ENCODE data around the gene DIP2A.

DIP2A gene

GRCh38 chr21:46527801-46528200 lies 69.1 kb downstream of the DIP2A start:
- Histone ChIP-seq H3K27ac (ENCODE audit: low read length) (no peak overlapping the region), H3K9me3 (ENCODE audit: control insufficient read depth in 2 of 2, low read length in 2 of 2) (no peaks in the 10 kb centered on the region), H3K4me3 (ENCODE audit: low read length in 2 of 2) (no peak overlapping the region), H3K36me3 (ENCODE audit: control insufficient read depth in 2 of 2, insufficient read depth in 2 of 2, low read length in 2 of 2) (peaks cover 5 to 9% of the 10 kb centered on the region in 2 donors), H3K9ac (ENCODE audit: low read length in 2 of 2) (no peak overlapping the region), H3K4me1 (ENCODE audit: control insufficient read depth, insufficient read depth, low read length) (no peaks in the 10 kb centered on the region), H3K27me3 (ENCODE audit: control insufficient read depth in 1 of 2, insufficient read depth in 2 of 2, low read length in 2 of 2) (no peaks in the 10 kb centered on the region)

DNA sequence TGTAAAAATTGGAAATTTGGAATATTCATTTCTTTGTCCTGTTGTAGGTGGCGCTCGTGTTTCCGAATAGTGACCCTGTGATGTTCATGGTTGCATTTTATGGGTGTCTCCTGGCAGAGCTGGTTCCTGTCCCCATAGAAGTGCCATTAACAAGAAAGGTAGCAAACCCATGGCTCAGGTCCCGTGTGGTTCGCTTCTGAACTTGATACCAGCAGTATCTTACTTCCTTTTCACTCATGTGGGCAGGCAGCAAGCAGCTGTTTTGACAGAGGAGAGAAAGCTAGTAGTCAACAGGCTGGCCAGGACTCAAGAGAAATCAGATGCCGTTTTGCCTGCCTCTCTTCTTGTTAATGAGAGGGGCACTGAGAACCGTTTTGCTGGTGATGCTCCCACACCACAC lies 73.4 kb downstream of the DIP2A start:
- H3K4me1 ChIP-seq (ENCODE audit: control insufficient read depth, insufficient read depth, low read length), result no peaks in the 10 kb centered on the region
- H3K27ac ChIP-seq (ENCODE audit: low read length), result no peak overlapping the region
- no peaks in the 10 kb centered on the region for H3K27me3 ChIP-seq (ENCODE audit: control insufficient read depth in 1 of 2, insufficient read depth in 2 of 2, low read length in 2 of 2)
- peaks cover 19 to 30% of the 10 kb centered on the region in 2 donors for H3K36me3 ChIP-seq (ENCODE audit: control insufficient read depth in 2 of 2, insufficient read depth in 2 of 2, low read length in 2 of 2)
- no peak overlapping the region for H3K4me3 ChIP-seq (ENCODE audit: low read length in 2 of 2)
- H3K9ac ChIP-seq (ENCODE audit: low read length in 2 of 2), result no peak overlapping the region
- no peaks in the 10 kb centered on the region for H3K9me3 ChIP-seq (ENCODE audit: control insufficient read depth in 2 of 2, low read length in 2 of 2)

DNA sequence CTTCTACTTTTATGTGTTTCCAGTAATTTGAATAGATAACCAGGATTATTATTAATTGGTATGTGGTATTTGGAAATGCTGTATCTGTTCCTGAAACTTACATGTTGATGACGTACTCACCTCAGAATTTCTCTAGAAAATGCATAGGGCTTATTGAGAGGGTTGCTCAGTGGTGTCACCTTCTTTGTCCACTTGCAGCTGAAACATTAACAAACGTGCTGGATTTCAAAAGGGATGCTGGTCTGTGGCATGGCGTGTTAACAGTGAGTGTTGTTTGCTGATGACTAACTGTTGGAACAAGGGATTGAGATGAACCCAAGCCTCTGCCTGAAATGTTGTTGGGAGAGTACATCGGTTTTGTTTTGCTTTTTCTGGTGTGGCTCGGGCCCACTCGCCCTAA lies 78.3 kb downstream of the DIP2A start:
- H3K9ac ChIP-seq (ENCODE audit: low read length in 2 of 2), result no peak overlapping the region
- H3K27ac ChIP-seq (ENCODE audit: low read length), result no peak overlapping the region
- no peaks in the 10 kb centered on the region for H3K4me1 ChIP-seq (ENCODE audit: control insufficient read depth, insufficient read depth, low read length)
- H3K9me3 ChIP-seq (ENCODE audit: control insufficient read depth in 2 of 2, low read length in 2 of 2), result no peaks in the 10 kb centered on the region
- H3K36me3 ChIP-seq (ENCODE audit: control insufficient read depth in 2 of 2, insufficient read depth in 2 of 2, low read length in 2 of 2), result peaks cover 45 to 64% of the 10 kb centered on the region in 2 donors
- H3K27me3 ChIP-seq (ENCODE audit: control insufficient read depth in 1 of 2, insufficient read depth in 2 of 2, low read length in 2 of 2), result no peaks in the 10 kb centered on the region
- no peak overlapping the region for H3K4me3 ChIP-seq (ENCODE audit: low read length in 2 of 2)

GRCh38 chr21:46538262-46538661 lies 79.6 kb downstream of the DIP2A start:
- H3K4me3 ChIP-seq (ENCODE audit: low read length in 2 of 2), result no peak overlapping the region
- H3K9me3 ChIP-seq (ENCODE audit: control insufficient read depth in 2 of 2, low read length in 2 of 2), result no peaks in the 10 kb centered on the region
- peaks cover 55 to 70% of the 10 kb centered on the region in 2 donors for H3K36me3 ChIP-seq (ENCODE audit: control insufficient read depth in 2 of 2, insufficient read depth in 2 of 2, low read length in 2 of 2)
- no peaks in the 10 kb centered on the region for H3K4me1 ChIP-seq (ENCODE audit: control insufficient read depth, insufficient read depth, low read length)
- H3K9ac ChIP-seq (ENCODE audit: low read length in 2 of 2), result no peak overlapping the region
- H3K27ac ChIP-seq (ENCODE audit: low read length), result no peak overlapping the region
- H3K27me3 ChIP-seq (ENCODE audit: control insufficient read depth in 1 of 2, insufficient read depth in 2 of 2, low read length in 2 of 2), result no peaks in the 10 kb centered on the region

DNA sequence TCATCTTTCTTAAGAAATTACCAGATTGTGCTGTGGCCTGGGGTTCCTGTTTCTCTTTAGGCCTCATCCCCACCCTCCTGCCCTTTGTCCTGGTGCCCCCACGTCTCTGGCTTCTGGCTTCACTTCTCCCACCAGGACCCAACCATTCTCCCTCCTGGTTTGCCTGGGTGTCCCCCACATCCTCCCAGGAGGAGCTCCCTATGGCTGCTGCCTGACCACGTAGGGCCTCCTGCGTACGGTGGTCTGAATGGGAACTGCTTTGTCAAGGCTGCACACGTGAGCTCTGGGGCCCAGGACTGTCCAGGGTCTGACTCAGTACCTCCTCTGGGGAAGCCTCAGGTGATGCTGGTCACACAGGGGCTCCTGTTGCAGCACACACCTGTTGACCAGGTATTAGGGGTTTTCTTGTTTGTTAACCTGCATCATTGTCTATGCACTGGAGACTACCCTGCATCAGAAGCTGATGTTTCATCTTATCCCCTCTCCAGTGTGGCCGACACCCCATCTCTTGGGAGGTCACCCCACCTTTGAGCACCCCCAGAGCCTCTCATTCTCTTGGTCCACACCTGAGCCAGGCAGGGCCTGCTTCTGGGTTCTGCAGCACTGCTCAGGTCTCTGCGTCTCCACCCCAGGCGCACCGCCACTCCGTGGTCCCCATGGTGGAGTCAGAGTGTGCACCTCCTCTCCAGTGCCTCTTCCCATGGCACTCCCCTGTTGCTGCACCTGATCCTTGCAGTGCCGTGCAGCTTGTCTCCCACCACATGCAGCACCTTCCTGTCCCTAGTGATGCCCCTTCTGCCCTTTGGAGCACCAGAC lies 80.4 kb downstream of the DIP2A start:
- Histone ChIP-seq H3K9me3 (ENCODE audit: control insufficient read depth in 2 of 2, low read length in 2 of 2) (no peaks in the 10 kb centered on the region), H3K4me3 (ENCODE audit: low read length in 2 of 2) (no peak overlapping the region), H3K27ac (ENCODE audit: low read length) (no peak overlapping the region), H3K9ac (ENCODE audit: low read length in 2 of 2) (no peak overlapping the region), H3K36me3 (ENCODE audit: control insufficient read depth in 2 of 2, insufficient read depth in 2 of 2, low read length in 2 of 2) (peaks cover 56 to 67% of the 10 kb centered on the region in 2 donors), H3K4me1 (ENCODE audit: control insufficient read depth, insufficient read depth, low read length) (no peaks in the 10 kb centered on the region), H3K27me3 (ENCODE audit: control insufficient read depth in 1 of 2, insufficient read depth in 2 of 2, low read length in 2 of 2) (no peaks in the 10 kb centered on the region)

- Histone ChIP-seq H3K36me3 (ENCODE audit: control insufficient read depth in 2 of 2, insufficient read depth in 2 of 2, low read length in 2 of 2) (peaks cover 56 to 68% of the 10 kb centered on the region in 2 donors), H3K9me3 (ENCODE audit: control insufficient read depth in 2 of 2, low read length in 2 of 2) (no peaks in the 10 kb centered on the region), H3K4me1 (ENCODE audit: control insufficient read depth, insufficient read depth, low read length) (no peaks in the 10 kb centered on the region), H3K9ac (ENCODE audit: low read length in 2 of 2) (no peak overlapping the region), H3K4me3 (ENCODE audit: low read length in 2 of 2) (no peak overlapping the region), H3K27me3 (ENCODE audit: control insufficient read depth in 1 of 2, insufficient read depth in 2 of 2, low read length in 2 of 2) (no peaks in the 10 kb centered on the region), H3K27ac (ENCODE audit: low read length) (no peak overlapping the region)
Measured at GRCh38 chr21:46540087-46540710, 81.5 kb downstream of the DIP2A start.

- H3K4me1 ChIP-seq (ENCODE audit: control insufficient read depth, insufficient read depth, low read length), result no peaks in the 10 kb centered on the region
- H3K27me3 ChIP-seq (ENCODE audit: control insufficient read depth in 1 of 2, insufficient read depth in 2 of 2, low read length in 2 of 2), result no peaks in the 10 kb centered on the region
- peaks cover 54 to 69% of the 10 kb centered on the region in 2 donors for H3K36me3 ChIP-seq (ENCODE audit: control insufficient read depth in 2 of 2, insufficient read depth in 2 of 2, low read length in 2 of 2)
- H3K9me3 ChIP-seq (ENCODE audit: control insufficient read depth in 2 of 2, low read length in 2 of 2), result no peaks in the 10 kb centered on the region
- H3K4me3 ChIP-seq (ENCODE audit: low read length in 2 of 2), result no peak overlapping the region
- H3K9ac ChIP-seq (ENCODE audit: low read length in 2 of 2), result no peak overlapping the region
- no peak overlapping the region for H3K27ac ChIP-seq (ENCODE audit: low read length)
Measured at GRCh38 chr21:46542588-46543124, 84.0 kb downstream of the DIP2A start.

DNA sequence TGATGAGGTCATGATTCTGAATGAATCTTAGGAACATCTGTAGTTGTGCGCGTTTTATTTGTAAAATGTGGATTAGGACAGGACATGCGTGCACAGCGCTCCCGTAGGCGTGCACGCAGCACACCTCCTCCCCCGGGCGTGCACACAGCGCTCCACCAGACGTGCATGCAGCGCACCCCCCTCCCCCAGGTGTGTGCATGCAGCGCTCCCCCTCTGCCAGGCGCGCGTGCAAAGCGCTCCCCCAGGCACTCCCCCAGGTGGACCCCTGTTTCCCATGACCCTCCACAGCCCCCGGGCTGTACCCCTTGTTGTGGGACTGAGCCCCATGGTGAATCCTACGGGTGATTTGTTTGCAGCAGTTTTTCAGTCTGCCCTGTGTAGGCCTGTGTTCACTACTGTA lies 84.6 kb downstream of the DIP2A start:
- no peaks in the 10 kb centered on the region for H3K27me3 ChIP-seq (ENCODE audit: control insufficient read depth in 1 of 2, insufficient read depth in 2 of 2, low read length in 2 of 2)
- H3K9ac ChIP-seq (ENCODE audit: low read length in 2 of 2), result no peak overlapping the region
- no peaks in the 10 kb centered on the region for H3K4me1 ChIP-seq (ENCODE audit: control insufficient read depth, insufficient read depth, low read length)
- no peak overlapping the region for H3K4me3 ChIP-seq (ENCODE audit: low read length in 2 of 2)
- H3K36me3 ChIP-seq (ENCODE audit: control insufficient read depth in 2 of 2, insufficient read depth in 2 of 2, low read length in 2 of 2), result peaks cover 55 to 66% of the 10 kb centered on the region in 2 donors
- no peak overlapping the region for H3K27ac ChIP-seq (ENCODE audit: low read length)
- no peaks in the 10 kb centered on the region for H3K9me3 ChIP-seq (ENCODE audit: control insufficient read depth in 2 of 2, low read length in 2 of 2)

DNA sequence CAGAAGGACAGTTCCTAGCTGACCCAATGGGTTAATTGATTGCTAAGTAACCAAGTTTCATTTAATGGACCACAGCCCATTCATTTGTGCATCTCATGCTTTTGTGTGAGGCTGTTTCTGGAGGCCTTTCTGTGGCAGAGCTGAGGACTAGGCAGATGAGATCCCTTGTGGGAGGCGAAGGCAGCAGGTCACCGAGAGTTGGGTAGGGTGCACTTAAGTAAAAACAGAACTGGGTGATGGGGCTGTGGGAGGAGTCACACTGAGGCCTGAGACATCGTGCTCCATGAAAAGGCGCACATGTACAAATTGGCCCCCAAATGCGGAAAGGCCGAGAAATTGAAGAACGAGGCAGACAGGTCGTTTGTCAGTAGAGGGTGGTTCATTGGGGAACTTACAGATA lies 85.3 kb downstream of the DIP2A start:
- no peaks in the 10 kb centered on the region for H3K9me3 ChIP-seq (ENCODE audit: control insufficient read depth in 2 of 2, low read length in 2 of 2)
- H3K4me1 ChIP-seq (ENCODE audit: control insufficient read depth, insufficient read depth, low read length), result no peaks in the 10 kb centered on the region
- peaks cover 52 to 60% of the 10 kb centered on the region in 2 donors for H3K36me3 ChIP-seq (ENCODE audit: control insufficient read depth in 2 of 2, insufficient read depth in 2 of 2, low read length in 2 of 2)
- no peak overlapping the region for H3K4me3 ChIP-seq (ENCODE audit: low read length in 2 of 2)
- H3K9ac ChIP-seq (ENCODE audit: low read length in 2 of 2), result no peak overlapping the region
- no peak overlapping the region for H3K27ac ChIP-seq (ENCODE audit: low read length)
- H3K27me3 ChIP-seq (ENCODE audit: control insufficient read depth in 1 of 2, insufficient read depth in 2 of 2, low read length in 2 of 2), result no peaks in the 10 kb centered on the region

DNA sequence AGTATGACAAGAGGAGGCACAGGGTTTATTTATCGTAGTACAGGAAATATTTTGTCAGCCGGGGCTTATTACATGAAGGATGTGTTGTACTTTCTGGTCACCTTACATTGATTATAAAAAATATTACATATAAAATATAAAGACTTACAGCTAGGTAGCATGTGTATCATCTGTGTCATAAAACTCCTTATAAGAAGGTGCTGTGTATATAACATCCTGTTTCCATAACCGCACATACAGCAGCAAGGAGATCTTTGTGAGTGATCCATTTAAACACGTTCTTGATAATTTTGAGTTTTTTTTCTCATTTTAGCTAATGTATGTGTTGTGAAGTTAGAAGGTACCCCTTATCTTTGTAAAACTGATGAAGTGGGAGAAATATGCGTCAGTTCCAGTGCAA lies 86.1 kb downstream of the DIP2A start:
- H3K36me3 ChIP-seq (ENCODE audit: control insufficient read depth in 2 of 2, insufficient read depth in 2 of 2, low read length in 2 of 2), result peaks cover 50 to 52% of the 10 kb centered on the region in 2 donors
- no peak overlapping the region for H3K9ac ChIP-seq (ENCODE audit: low read length in 2 of 2)
- no peaks in the 10 kb centered on the region for H3K4me1 ChIP-seq (ENCODE audit: control insufficient read depth, insufficient read depth, low read length)
- no peak overlapping the region for H3K4me3 ChIP-seq (ENCODE audit: low read length in 2 of 2)
- H3K9me3 ChIP-seq (ENCODE audit: control insufficient read depth in 2 of 2, low read length in 2 of 2), result no peaks in the 10 kb centered on the region
- H3K27ac ChIP-seq (ENCODE audit: low read length), result no peak overlapping the region
- no peaks in the 10 kb centered on the region for H3K27me3 ChIP-seq (ENCODE audit: control insufficient read depth in 1 of 2, insufficient read depth in 2 of 2, low read length in 2 of 2)

GRCh38 chr21:46545363-46545762 lies 86.7 kb downstream of the DIP2A start:
- H3K27ac ChIP-seq (ENCODE audit: low read length), result no peak overlapping the region
- no peak overlapping the region for H3K9ac ChIP-seq (ENCODE audit: low read length in 2 of 2)

More at GRCh38 chr21:46545363-46545762, 86.7 kb downstream of the DIP2A start:
- H3K27me3 ChIP-seq (ENCODE audit: control insufficient read depth in 1 of 2, insufficient read depth in 2 of 2, low read length in 2 of 2), result no peaks in the 10 kb centered on the region
- no peaks in the 10 kb centered on the region for H3K9me3 ChIP-seq (ENCODE audit: control insufficient read depth in 2 of 2, low read length in 2 of 2)
- H3K4me1 ChIP-seq (ENCODE audit: control insufficient read depth, insufficient read depth, low read length), result no peaks in the 10 kb centered on the region
- no peak overlapping the region for H3K4me3 ChIP-seq (ENCODE audit: low read length in 2 of 2)
- peaks cover 50 to 52% of the 10 kb centered on the region in 2 donors for H3K36me3 ChIP-seq (ENCODE audit: control insufficient read depth in 2 of 2, insufficient read depth in 2 of 2, low read length in 2 of 2)

Data from stomach smooth muscle (tissue), 2 donors.